Measurements from ENCODE around the gene GADD45A.

Gene GADD45A

GRCh38 chr1:67705735-67706453 lies 20.9 kb downstream of the GADD45A start:
- Histone ChIP-seq H3K27me3 (ENCODE audit: low read length) (no peaks in the 10 kb centered on the region), H3K9me3 (ENCODE audit: insufficient read depth, low read length) (no peaks in the 10 kb centered on the region), H3K79me2 (ENCODE audit: insufficient read depth, low read length) (no peaks in the 10 kb centered on the region), H3K9ac (ENCODE audit: low read length) (no peak overlapping the region), H2AFZ (ENCODE audit: low read depth, low read length, severe bottlenecking) (no peak overlapping the region), H3K27ac (ENCODE audit: low read depth, low read length) (no peak overlapping the region), H4K20me1 (ENCODE audit: low read depth, low read length) (no peaks in the 10 kb centered on the region), H3K9me2 (replicated peaks; ENCODE audit: insufficient read depth, low read length) (no peaks in the 10 kb centered on the region), H3K36me3 (ENCODE audit: low read length) (no peaks in the 10 kb centered on the region), H3F3A (ENCODE audit: insufficient read depth) (no peaks in the 10 kb centered on the region), H3K4me3 (ENCODE audit: insufficient read depth, low read length, poor library complexity, severe bottlenecking) (no peak overlapping the region), H3K4me2 (ENCODE audit: low read depth, low read length, poor library complexity, severe bottlenecking) (no peak overlapping the region)
- TF ChIP-seq EZH2phosphoT487 (conservative IDR thresholded peaks at IDR 0.05; ENCODE audit: low read length): no peak
- TF ChIP-seq CTCF (IDR thresholded peaks at IDR 0.05; ENCODE audit: insufficient read depth, low read length, poor library complexity, severe bottlenecking): no peak

GRCh38 chr1:67708606-67709005 lies 23.6 kb downstream of the GADD45A start:
- Histone ChIP-seq H3K27ac (ENCODE audit: low read depth, low read length) (no peak overlapping the region), H3K9ac (ENCODE audit: low read length) (no peak overlapping the region), H2AFZ (ENCODE audit: low read depth, low read length, severe bottlenecking) (no peak overlapping the region), H3K4me2 (ENCODE audit: low read depth, low read length, poor library complexity, severe bottlenecking) (no peak overlapping the region), H3K79me2 (ENCODE audit: insufficient read depth, low read length) (no peaks in the 10 kb centered on the region), H3K36me3 (ENCODE audit: low read length) (no peaks in the 10 kb centered on the region), H4K20me1 (ENCODE audit: low read depth, low read length) (no peaks in the 10 kb centered on the region), H3F3A (ENCODE audit: insufficient read depth) (no peaks in the 10 kb centered on the region), H3K27me3 (ENCODE audit: low read length) (no peaks in the 10 kb centered on the region), H3K9me2 (replicated peaks; ENCODE audit: insufficient read depth, low read length) (no peaks in the 10 kb centered on the region), H3K9me3 (ENCODE audit: insufficient read depth, low read length) (no peaks in the 10 kb centered on the region), H3K4me3 (ENCODE audit: insufficient read depth, low read length, poor library complexity, severe bottlenecking) (no peak overlapping the region)
- TF ChIP-seq EZH2phosphoT487 (conservative IDR thresholded peaks at IDR 0.05; ENCODE audit: low read length) (no peak), CTCF (IDR thresholded peaks at IDR 0.05; ENCODE audit: insufficient read depth, low read length, poor library complexity, severe bottlenecking) (no peak)

DNA sequence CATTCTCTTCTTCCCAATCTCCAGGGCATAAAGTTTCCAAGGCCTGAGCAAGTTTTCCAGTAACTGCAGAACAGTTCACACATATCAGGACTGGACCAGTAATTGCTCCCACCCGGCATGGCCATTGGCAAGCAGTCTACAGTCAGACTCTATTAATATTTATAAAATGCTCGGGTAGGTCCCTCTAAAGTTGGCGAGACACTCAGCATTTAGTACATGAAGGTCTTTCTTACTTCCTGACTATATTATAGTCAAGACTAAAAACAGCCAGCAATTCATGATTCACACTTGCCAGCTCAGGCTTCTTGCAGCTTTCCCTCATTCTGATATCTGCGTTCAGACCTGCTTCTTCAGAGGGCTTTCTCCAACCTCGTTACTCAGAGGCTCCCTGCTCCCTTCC lies 25.4 kb downstream of the GADD45A start:
- Histone ChIP-seq H3K9me2 (replicated peaks; ENCODE audit: insufficient read depth, low read length) (no peaks in the 10 kb centered on the region), H4K20me1 (ENCODE audit: low read depth, low read length) (no peaks in the 10 kb centered on the region), H3F3A (ENCODE audit: insufficient read depth) (no peaks in the 10 kb centered on the region), H3K36me3 (ENCODE audit: low read length) (no peaks in the 10 kb centered on the region), H2AFZ (ENCODE audit: low read depth, low read length, severe bottlenecking) (no peak overlapping the region), H3K4me2 (ENCODE audit: low read depth, low read length, poor library complexity, severe bottlenecking) (no peak overlapping the region), H3K4me3 (ENCODE audit: insufficient read depth, low read length, poor library complexity, severe bottlenecking) (no peak overlapping the region), H3K9me3 (ENCODE audit: insufficient read depth, low read length) (no peaks in the 10 kb centered on the region), H3K79me2 (ENCODE audit: insufficient read depth, low read length) (no peaks in the 10 kb centered on the region), H3K27me3 (ENCODE audit: low read length) (no peaks in the 10 kb centered on the region), H3K27ac (ENCODE audit: low read depth, low read length) (no peak overlapping the region), H3K9ac (ENCODE audit: low read length) (no peak overlapping the region)
- TF ChIP-seq EZH2phosphoT487 (conservative IDR thresholded peaks at IDR 0.05; ENCODE audit: low read length) (no peak), CTCF (IDR thresholded peaks at IDR 0.05; ENCODE audit: insufficient read depth, low read length, poor library complexity, severe bottlenecking) (no peak)

Data from SU-DHL-6 (cell line).